GM06990 (cell line): Measurements from ENCODE around the gene SLC35G6.

ENCODE experiments used
- DNase-seq: peaks from one replicate; pipeline ENCODE4 v3.0.0-alpha.2; 2011; ENCODE audit not compliant: insufficient read length; ENCODE audit errors: extremely low read depth
- H3K27me3 ChIP-seq: replicated peaks from 2 replicates; pipeline ENCODE4 v1.6.0; 2011; ENCODE audit warnings: low read length; ENCODE audit not compliant: control insufficient read depth, insufficient read depth
- H3K36me3 ChIP-seq: 2 replicates; pipeline ENCODE4 v1.5.1; 2011; ENCODE audit warnings: low read length; ENCODE audit not compliant: control insufficient read depth, insufficient read depth
- H3K4me3 ChIP-seq: replicated peaks from 2 replicates; pipeline ENCODE4 v1.5.1; 2011; ENCODE audit warnings: low read depth, mild to moderate bottlenecking, control low read depth, low read length
- TF ChIP-seq, protein P1 (sequence below): IDR thresholded peaks from 2 replicates; pipeline ENCODE4 v1.5.1; 2011; ENCODE audit warnings: low read length, control low read depth, mild to moderate bottlenecking, inconsistent platforms; ENCODE audit not compliant: insufficient read depth, poor library complexity, severe bottlenecking

SLC35G6 gene

DNA sequence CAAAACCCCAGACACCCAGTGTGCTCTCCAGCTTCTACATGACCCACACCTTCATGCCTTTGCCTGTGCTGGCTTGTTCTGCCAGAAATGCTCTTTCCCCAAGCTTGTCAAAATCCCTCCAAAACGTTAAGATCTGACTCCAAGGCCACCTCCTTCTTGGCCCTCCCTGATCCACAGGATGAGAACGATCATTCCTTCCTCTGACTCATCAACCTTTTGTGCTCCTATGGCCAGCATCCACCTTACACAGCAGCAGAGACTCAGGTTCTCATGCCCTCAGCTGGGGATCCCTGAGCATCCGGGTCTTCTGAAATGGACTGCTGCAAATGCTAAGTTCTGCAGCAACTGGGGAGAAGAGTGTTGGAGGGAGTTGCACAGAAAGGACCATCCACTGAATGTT lies 4.8 kb upstream of the SLC35G6 start:
- Histone ChIP-seq H3K36me3 (no peaks in the 10 kb centered on the region), H3K4me3 (no peak overlapping the region), H3K27me3 (no peaks in the 10 kb centered on the region)
- DNase-seq: no peak
- TF ChIP-seq, protein P1, sequence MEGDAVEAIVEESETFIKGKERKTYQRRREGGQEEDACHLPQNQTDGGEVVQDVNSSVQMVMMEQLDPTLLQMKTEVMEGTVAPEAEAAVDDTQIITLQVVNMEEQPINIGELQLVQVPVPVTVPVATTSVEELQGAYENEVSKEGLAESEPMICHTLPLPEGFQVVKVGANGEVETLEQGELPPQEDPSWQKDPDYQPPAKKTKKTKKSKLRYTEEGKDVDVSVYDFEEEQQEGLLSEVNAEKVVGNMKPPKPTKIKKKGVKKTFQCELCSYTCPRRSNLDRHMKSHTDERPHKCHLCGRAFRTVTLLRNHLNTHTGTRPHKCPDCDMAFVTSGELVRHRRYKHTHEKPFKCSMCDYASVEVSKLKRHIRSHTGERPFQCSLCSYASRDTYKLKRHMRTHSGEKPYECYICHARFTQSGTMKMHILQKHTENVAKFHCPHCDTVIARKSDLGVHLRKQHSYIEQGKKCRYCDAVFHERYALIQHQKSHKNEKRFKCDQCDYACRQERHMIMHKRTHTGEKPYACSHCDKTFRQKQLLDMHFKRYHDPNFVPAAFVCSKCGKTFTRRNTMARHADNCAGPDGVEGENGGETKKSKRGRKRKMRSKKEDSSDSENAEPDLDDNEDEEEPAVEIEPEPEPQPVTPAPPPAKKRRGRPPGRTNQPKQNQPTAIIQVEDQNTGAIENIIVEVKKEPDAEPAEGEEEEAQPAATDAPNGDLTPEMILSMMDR: no peak

DNA sequence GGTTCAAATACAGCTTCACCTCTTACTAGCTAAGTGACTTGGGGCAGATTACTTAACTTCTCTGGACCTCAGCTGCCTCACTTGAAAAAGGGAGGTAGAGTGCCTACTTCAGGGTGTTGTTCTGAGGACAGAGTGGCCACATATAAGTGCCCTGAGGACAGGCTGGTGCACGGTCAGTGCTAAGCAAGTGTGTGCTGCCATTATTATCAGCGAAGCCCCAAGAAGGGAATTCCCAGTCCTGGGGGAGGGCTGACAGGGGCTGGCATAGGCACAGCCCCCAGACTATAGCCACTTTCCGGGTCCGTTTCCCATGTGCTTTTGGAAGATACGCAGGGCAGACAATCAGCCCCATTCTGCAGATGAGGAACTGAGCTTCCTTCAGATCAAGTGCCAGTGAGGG lies 4.3 kb upstream of the SLC35G6 start:
- no peak for DNase-seq
- no peak overlapping the region for H3K4me3 ChIP-seq
- H3K36me3 ChIP-seq: no peaks in the 10 kb centered on the region
- TF ChIP-seq, protein P1: no peak
- H3K27me3 ChIP-seq: no peaks in the 10 kb centered on the region

DNA sequence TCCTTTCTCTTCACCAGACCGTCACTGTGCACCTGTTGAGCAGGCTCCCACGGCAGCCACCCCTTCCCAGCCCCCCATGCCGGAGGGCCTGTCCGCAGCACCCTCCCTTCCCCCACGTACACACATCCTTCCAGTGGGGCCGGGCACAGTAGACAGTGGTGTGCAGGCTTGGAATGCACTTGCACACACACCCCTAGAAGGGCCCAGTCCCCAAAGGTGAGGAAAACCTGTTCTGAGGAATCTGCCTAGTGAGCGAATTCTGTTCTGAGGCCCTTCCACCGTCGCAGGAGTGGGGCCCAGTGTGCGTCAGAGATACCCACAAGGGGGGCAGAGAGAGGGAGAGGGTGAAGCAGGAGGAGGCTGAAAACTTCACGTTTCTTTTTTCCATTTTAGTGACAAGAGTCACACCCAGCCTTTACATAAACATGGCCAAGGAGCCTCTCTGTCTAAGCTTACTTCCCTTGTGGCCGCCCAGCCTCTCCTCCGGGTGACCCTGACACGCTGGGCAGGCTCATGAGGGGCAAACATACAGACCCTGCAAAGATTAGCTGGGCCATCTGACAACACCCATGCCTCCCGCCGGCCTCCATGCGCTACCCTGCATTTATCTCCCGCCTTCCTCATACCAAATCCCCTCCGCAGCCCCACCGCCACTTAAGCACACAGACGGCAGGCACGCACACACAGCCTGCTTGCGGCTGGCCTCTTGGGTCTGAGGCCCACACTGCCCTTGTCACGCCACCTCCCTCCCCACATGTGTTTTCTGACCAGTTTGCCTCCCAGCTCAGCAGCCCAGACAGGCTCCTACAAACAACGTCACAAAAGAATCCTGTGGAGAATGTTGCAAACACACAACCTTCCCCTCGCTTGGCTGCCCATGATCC lies 3.6 kb upstream of the SLC35G6 start:
- Histone ChIP-seq H3K4me3 (no peak overlapping the region), H3K36me3 (no peaks in the 10 kb centered on the region), H3K27me3 (no peaks in the 10 kb centered on the region)
- no peak for DNase-seq
- TF ChIP-seq, protein P1: no peak

DNA sequence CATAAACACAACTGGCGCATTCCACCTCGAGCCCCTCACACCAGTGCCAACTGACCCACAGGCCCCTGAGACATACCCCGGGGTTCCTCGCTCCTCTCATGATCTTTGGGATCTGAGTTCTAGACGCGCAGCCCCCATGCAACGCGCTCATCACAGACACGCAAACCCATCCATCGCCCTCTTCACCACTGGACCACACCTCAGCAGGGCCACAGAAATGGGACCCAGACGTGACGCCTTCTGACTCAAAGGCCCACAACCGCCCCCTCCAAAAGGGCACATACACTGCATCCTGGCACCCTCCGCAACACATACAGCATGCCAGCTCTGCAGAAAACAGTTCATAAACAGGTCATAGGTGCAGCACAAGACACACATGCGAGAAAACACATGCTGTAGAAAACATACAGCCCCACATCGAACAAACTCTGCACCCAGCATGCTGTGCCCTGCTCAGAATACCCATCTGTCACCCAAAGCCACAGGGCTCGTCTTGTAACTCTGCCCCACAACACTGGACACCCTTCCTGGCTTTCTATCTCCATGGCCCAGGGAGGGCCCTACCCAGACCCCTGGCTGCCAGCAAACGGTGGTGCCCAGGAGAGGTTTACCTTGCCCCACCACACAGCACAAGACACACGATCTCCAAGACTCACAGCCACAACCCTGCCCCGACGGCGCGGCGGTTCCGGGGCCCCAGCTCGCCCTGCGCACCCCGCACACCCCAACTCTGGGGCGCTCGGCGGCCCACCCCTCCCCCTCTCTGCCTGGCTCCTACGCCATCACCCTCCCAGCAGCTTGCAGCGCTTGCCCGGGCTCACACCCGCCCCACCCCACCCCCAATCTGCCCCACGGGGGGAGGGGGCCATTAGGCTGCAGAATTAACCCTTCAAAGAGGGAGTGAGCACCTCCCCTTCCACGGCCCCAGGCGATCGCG lies 2.7 kb upstream of the SLC35G6 start:
- DNase-seq: peak; percentile 70
- TF ChIP-seq, protein P1: no peak
- no peaks in the 10 kb centered on the region for H3K27me3 ChIP-seq
- H3K36me3 ChIP-seq: no peaks in the 10 kb centered on the region
- peak overlapping the region; percentile 79 for H3K4me3 ChIP-seq

DNA sequence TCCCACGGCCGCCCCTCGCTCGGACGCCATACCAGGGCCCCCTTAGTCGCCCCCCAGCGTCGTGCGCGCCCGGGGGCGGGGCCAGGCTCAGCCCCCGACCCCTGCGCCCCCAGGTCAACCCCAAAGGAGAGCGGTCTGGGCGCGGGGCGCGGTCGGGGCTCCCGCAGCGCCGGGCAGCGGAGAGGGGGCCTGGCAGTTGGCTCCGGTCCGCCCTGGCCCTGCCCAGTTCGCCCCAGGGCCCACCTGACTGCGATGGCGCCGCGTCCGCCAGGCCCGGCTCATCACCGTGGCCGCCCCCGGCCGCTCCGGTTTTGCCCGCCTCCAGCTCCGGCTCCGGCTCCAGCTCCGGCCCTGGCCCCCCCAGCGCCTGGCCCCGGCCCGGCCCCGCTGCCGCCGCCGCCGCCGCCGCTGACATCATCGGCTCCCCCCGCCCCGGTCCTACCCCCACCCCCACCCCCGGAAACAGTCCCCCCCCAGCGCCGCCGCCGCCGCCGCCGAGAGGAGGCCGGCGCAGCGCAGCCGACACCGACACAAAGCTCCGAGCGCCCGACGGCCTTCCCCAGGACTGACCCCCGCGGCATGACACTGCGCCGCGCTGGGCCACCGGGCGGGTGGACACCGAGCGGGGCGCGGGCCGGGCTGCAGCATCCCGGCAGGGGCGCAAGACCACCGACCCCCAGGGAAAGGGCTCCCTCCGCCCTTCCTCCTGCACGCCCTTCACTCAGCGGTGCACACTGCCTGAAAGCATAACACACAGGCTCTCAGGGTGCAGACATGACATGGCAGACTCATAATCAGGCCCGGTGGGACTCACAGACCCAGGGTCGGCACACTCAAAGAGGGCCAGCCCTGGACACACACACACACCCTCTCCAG lies 1.8 kb upstream of the SLC35G6 start, which contains the start of gene ZBTB4:
Gene ZBTB4 (minus strand): TSS at position 419 of the 876 bp plus-strand sequence. CDS start 12,830 bp downstream, outside the sequence.
- Histone ChIP-seq H3K36me3 (no peaks in the 10 kb centered on the region), H3K4me3 (peak within 1 kb of the TSS; percentile 81), H3K27me3 (no peaks in the 10 kb centered on the region)
- TF ChIP-seq, protein P1: no peak
- peak; percentile 62 for DNase-seq
